GM04504 (cell line): ENCODE measurements around the gene CALML4.
"Not testable (repeated sequence)": the region's sequence is repeated elsewhere in the genome, so short reads cannot be mapped to it uniquely, and the experiment has no call there.

Source experiments
- DNase-seq: peaks from one replicate; pipeline ENCODE4 v3.0.0-alpha.2; 2012; ENCODE audit warnings: low read depth

Gene CALML4

GRCh38 chr15:68208136-68208535, 3.0 kb upstream of the CALML4 start:
- DNase-seq = no peak

DNA sequence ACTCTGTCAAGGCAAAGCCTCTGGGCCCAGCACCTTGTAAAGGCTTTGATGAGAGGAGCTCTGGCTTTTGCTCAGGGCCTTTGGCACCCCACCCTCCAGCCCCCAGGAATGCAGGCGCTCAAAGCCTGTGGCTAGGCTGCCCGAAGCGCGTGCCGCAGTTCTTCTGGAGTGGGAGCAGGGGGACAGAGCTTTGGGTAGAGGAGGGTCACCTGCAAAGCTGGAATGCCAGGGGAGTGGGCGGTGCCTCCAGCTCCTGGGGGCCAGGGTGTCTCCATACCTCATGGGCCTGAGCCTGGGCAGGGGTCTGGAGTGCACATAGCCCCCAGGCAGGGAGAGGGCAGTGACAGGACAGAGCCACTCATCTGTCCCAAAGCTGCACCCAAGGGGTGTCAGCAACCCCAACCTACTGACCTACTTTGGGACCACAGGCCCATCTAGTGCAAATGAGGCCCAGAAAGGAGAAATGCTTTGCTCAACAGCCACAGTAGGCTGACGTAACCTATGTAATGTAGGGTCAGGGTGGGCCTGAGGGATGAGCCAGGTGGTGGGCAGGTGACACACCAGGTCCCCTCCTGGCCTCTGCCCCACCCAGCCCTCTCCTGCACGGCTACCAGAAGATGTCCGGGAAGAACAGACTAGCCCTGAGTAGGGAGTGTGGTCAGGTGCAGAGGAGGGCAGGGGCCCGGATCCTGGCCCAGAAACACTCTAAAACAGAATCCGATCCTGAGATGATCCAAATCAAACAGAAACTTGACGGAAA, 2.2 kb upstream of the CALML4 start:
- no peak for DNase-seq

GRCh38 chr15:68206711-68207151, 1.6 kb upstream of the CALML4 start:
- no peak for DNase-seq

GRCh38 chr15:68205954-68206539, 915 bp upstream of the CALML4 start:
- DNase-seq = no peak

GRCh38 chr15:68205558-68205944, 419 bp upstream of the CALML4 start:
- DNase-seq = no peak

- no peak for DNase-seq
Observed at GRCh38 chr15:68204361-68204760, 771 bp downstream of the CALML4 start.

DNA sequence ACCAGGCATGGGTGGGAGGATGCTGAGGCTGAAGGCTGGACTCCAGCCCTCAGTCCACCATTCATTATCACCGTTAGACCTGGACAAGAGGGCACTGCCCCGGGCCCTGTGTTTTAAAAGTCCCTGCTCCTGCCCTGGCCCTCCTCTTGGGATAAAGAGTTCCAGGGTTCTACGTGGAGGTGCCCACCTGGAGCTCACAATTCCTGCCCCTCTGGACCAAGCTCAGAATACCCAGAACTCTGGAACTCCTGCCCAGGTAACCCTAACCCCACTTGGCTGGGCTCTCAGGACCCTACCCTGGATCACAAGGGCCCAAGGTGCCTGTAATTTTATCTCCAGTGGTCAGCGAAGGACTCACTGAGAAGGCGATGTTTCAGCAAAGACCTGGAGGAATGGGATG, 1.2 kb downstream of the CALML4 start:
- DNase-seq = no peak

DNA sequence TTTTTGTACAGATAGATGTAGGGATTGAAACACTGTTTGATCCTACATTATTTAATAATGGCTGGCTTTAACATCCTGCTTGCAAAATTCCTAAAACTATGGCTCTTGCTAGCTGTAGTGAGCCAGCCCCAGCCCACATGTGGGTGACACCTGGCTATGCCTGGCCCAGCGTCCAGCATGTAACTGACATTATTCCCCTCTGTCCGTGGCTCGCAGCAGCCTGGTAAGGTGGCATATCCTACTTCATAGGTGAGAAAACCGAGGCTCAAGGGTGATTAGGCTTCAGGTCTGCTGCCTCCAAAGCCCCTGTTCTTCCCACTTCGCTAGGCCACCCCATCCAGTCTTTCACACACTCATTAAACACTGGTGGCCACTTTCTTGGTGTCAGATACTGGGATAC, 1.6 kb downstream of the CALML4 start:
- no peak for DNase-seq

GRCh38 chr15:68202994-68203393, 2.1 kb downstream of the CALML4 start:
- DNase-seq = not testable (repeated sequence)

GRCh38 chr15:68201879-68202261, 3.3 kb downstream of the CALML4 start:
- DNase-seq = no peak

GRCh38 chr15:68201153-68201878, 3.8 kb downstream of the CALML4 start:
- DNase-seq = no peak

DNA sequence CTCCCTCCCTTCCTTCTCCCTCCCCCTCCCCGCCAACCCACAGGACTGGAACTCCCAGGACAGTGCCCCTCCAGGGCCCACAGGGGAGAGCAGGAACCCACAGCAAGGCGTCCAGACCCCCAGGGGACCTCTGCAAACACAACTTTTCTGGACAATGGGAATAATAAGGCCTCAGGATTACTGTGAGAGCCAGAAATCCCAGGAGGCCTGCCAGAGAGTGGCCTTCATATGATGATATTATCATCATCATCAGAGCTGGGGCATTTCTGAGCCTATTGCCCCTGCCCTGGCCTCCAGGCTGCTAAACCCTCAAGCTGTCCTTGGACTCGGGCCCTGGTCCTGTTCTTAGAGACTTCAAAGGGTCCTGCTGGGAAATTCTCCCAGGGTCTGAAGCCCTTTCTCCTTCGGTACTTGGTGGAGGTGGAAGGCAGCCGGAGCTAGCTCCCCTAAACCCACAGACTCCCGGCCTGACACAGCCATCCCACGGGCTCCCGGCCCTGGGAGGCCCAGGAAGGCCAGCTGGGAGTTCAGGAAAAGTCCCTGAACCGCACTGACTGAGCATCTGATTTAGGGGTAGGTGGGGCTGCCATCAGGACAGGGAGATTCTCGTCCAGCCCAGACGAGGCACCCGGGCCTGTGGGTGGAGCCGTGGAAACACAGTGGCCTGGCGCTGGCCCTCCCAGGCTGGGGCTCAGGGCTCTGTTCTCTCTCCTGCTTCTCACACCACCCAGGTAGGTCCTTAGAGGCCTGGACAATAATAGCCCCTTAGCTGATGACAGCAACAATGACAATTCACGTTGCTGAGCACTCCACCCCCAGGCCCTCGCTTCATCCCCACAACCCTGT, 4.9 kb downstream of the CALML4 start:
- no peak for DNase-seq

GRCh38 chr15:68199340-68199739, 5.8 kb downstream of the CALML4 start:
- DNase-seq = no peak

DNA sequence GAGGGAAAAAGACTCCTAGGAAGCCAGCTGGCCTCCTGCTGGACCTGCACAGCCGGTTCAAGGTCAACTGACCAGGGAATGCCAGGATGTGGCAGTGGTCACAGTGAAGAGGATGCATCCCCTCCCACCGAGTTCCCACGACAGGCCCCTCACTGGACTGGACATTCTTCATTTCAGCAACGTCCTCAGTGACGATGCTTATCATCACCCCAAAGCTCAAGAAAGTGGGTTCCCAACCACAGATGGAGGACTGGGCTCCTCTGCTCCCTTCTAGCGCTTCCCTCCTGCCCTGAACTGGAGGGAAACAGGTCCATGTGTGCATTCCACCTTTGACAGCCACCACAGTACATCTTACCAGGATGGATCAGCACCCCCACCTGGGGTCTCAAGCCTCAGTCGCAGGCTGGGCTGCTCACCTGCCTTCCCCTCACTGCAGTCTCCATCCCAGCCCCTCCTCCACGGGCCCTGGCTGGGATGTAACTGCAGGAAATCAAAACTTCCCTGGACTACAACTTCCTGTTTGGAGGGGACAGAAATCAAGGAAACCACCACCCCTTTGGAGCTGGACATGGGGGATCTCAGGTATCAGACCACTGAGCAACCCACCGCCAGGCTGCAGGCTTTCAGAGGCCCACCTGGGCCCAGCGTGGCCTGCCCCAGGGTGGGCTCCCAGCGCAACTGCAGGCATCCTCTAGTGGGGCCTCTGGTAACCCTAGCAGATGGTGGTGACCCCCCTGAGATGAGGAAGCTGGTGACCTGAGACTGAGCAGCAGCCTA, 7.3 kb downstream of the CALML4 start:
- no peak for DNase-seq

GRCh38 chr15:68197170-68197492, 8.0 kb downstream of the CALML4 start:
- no peak for DNase-seq

GRCh38 chr15:68196445-68197169, 8.5 kb downstream of the CALML4 start:
- DNase-seq = no peak

- no peak for DNase-seq
Observed at GRCh38 chr15:68195336-68196112, 9.6 kb downstream of the CALML4 start.

GRCh38 chr15:68192804-68193486, 12.2 kb downstream of the CALML4 start:
- DNase-seq = no peak

GRCh38 chr15:68192117-68192516, 13.0 kb downstream of the CALML4 start:
- DNase-seq = no peak

- DNase-seq = no peak
Observed at GRCh38 chr15:68191555-68191954, 13.6 kb downstream of the CALML4 start.
